ENCODE data around the gene NFAM1.

DNA sequence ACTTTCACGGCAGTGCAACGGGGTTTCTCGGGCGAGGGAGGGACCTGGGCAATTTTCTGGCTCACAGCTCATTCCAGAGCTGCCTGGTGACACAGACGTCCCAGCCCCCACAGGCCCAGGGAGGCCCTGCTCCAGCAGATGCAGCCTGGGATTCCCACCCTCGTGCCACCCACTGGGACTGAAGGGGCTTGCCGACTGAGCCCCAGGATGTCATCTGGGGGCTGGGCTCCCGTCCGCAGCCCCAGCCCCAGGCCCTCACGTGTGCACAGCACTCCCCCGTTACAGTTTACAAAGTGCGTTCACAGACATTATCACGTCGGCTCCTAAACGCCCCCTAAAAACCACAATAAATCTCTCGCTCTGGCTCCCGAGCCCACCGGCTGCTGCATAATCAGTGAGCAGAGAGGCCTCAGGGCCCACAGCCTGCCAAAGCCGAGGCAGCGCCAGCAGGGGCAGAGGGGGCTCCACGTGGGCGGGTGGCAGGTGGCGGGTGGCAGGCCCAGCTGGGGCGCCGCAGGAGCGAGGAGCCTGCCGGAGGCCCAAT is 84.8 kb downstream of the NFAM1 start:
- TF ChIP-seq, protein P1, sequence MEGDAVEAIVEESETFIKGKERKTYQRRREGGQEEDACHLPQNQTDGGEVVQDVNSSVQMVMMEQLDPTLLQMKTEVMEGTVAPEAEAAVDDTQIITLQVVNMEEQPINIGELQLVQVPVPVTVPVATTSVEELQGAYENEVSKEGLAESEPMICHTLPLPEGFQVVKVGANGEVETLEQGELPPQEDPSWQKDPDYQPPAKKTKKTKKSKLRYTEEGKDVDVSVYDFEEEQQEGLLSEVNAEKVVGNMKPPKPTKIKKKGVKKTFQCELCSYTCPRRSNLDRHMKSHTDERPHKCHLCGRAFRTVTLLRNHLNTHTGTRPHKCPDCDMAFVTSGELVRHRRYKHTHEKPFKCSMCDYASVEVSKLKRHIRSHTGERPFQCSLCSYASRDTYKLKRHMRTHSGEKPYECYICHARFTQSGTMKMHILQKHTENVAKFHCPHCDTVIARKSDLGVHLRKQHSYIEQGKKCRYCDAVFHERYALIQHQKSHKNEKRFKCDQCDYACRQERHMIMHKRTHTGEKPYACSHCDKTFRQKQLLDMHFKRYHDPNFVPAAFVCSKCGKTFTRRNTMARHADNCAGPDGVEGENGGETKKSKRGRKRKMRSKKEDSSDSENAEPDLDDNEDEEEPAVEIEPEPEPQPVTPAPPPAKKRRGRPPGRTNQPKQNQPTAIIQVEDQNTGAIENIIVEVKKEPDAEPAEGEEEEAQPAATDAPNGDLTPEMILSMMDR (IDR thresholded peaks at IDR 0.05), result no peak
- no peak for TF ChIP-seq POLR2A (IDR thresholded peaks at IDR 0.05)

Measured in uterus (tissue), 2 donors.